HG03097 (cell line): ENCODE measurements around the gene RPL35A.
"Not testable (repeated sequence)": the region's sequence is repeated elsewhere in the genome, so short reads cannot be mapped to it uniquely, and the experiment has no call there.

Source experiments
- ATAC-seq: cut with Tn5 transposase; IDR thresholded peaks from one replicate; pipeline ENCODE4 v1.9.1; 2021; ENCODE audit not compliant: unreplicated experiment, low FRiP score

RPL35A gene

DNA sequence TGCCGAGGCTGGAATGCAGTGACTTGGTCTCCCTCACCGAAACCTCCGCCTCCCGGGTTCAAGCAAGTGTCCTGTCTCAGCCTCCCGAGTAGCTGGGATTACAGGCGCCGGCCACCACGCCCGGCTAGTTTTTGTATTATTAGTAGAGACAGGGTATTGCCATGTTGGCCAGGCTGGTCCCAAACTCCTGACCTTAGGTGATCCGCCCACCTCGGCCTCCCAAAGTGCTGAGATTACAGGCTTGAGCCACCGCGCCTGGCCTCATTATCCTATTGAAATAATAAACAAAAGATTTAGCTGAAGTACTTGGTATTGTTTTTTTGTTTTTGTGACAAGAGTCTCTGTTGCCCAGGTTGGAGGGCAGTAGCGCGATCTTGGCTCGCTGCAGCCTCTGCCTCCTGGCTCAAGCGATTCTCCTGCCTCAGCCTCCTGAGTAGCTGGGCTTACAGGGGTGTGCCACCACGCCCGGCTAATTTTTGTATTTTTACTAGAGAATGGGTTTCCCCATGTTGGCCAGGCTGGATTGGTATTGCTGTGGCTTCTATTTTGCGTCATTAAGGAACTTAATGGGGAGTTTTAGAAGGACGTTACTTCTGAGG is 1.5 kb downstream of the RPL35A start:
- ATAC-seq = no peak

DNA sequence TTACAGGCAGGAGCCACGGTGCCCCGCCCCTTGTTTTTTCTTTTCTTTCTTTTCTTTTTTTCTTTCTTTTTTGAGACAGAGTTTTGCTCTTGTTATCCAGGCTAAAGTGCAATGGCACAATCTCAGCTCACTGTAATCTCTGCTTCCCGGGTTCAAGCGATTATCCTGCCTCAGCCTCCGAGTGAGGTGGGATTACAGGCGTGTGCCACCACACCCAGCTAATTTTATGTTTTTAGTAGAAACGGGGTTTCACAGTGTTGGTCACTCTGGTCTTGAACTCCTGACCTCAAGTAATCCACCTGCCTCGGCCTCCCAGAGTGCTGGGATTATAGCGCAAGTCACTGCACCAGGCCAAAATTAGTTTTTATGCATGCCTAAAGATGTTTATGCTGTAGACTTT is 2.5 kb downstream of the RPL35A start:
- ATAC-seq = no peak

DNA sequence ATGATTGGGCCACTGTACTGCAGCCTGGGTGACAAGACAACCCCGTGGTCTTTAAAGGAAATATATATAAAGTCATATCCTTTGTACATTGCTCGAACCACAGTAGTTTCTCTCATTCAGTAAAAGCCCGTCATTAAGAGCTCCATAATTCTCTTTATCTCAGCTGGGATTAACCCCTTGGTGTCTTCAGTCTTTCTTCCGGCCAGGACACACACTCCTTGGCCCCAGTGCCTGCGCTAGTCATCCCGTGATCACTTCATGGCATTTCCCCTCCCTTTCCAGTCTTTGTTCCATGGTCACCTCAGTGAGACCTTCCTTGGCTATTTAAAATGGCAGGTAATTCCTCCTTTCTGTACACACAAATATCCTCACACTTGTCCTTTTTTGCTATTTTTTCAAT is 3.3 kb downstream of the RPL35A start:
- no peak for ATAC-seq

DNA sequence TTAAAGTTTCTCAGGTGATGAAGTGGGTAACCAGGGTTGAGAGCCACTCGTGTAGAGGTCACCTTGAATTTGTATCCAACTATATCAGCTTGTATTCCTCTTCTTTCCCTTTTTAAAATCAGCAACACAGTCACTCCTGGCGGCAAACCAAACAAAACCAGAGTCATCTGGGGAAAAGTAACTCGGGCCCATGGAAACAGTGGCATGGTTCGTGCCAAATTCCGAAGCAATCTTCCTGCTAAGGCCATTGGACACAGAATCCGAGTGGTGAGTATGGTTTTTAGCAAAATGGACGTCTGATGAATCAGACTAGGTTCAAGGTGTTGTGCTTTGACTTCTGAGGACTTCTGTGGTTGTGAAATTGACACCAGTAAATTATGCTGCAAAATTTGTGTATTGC is 3.9 kb downstream of the RPL35A start:
- no peak for ATAC-seq

DNA sequence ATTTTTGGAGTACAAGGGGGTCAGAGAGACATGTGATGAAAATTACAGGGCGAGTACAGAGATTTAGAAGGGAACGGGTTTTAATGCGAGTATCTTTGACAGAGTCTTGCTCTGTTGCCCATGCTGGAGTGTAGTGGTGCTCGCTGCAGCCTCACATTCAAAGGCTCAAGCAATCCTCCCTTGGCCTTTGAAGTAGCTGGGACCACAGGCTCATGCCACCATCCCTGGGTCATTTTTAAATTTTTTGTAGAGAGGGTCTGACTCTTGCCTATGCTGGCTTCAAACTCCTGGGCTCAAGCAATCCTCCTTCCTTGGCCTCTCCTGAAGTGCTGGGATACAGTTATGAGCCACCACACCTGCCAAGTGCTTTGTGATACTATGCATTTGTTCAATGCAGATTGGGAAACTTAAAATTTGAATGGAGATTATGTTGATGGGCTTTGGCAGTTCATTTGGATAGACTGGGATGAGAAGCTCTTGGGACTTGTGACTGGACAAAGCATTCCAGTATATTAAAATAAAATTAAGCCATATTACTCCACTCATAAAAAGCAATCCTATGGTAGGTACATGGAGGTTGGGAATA is 6.0 kb downstream of the RPL35A start:
- ATAC-seq = no peak

DNA sequence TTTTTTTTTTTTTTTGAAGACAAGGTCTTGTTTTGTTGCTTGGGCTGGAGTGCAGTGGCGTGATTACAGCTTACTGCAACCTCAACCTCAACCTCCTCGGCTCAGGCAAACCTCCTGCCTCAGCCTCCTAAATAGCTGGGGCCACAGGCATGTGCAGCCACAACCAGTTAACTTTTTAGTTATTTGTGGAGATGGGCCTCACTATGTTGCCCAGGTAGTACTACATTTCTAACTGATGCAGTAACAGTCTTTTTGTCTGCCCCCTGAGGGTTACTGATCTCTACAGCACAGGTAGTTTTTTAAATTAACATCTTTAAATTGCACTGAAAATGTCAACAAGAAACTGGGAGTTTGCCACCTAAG is 6.6 kb downstream of the RPL35A start:
- ATAC-seq = no peak

DNA sequence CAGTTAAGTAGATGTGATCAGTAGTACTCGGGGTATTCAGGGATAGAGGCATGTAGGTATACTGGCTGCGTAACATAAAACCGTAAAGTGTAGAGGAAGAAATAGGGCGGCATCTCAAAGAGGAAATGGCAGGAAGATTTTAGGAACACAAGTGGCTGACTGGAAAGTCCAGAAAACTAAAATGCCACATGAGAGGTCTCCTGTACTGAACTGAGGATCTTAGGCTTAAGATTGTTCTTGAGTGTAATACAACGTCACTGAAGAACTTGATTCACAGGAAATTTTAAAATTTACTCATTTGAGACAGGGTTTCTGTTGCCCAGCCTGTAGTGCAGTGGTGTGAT is 7.8 kb downstream of the RPL35A start:
- no peak for ATAC-seq

DNA sequence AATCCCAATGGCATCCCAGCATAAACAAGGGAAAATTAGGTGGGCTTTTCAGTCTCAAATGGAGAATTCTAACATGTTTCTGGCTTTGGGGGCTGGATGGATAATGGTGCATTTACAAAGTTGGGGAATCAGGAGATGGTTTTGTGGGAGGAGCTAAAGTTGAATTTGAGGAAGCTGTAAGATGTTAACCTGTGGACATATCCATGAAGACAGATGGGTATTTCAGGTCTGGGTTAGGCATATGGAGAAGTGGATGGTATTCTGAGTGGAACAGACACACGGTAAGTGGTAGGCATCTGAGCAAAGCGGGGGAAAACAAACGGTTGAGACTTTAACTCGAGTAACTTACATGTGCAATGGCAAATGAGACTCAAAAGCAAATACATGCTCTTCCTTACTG is 8.4 kb downstream of the RPL35A start:
- no peak for ATAC-seq

DNA sequence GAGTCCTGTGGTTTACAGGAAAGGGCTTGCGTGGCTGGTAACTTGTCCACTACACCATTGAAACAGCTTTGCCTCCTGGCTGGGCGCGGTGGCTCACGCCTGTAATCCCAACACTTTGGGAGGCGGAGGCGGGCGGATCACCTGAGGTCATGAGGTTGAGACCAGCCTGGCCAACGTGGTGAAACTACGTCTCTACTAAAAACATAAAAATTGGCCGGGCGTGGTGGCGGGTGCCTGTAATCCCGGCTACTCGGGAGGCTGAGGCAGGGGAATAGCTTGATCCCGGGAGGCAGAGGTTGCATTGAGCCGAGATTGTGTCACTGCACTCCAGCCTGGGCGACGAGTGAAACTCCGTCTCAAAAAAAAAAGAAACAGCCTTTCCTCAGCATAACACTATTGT is 8.9 kb downstream of the RPL35A start:
- not testable (repeated sequence) for ATAC-seq

DNA sequence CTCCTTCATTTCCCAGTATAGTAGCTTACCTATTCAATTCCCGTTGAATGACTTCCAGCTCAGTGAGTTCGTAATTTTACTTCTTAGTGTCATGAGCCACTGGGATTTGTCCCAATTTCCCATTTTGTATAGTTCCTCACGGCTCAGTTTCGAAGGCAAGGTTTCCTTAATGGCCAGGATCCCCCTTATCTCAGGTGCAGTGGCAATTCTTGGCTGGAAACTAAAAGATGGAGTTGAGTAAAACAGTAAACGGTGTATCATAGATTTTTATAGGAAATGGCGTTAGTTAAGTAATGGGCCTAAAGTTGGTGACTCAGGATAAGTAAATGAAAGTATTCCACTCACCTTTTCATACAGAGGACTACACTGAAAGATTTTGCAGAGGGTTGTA is 9.5 kb downstream of the RPL35A start:
- ATAC-seq = no peak

DNA sequence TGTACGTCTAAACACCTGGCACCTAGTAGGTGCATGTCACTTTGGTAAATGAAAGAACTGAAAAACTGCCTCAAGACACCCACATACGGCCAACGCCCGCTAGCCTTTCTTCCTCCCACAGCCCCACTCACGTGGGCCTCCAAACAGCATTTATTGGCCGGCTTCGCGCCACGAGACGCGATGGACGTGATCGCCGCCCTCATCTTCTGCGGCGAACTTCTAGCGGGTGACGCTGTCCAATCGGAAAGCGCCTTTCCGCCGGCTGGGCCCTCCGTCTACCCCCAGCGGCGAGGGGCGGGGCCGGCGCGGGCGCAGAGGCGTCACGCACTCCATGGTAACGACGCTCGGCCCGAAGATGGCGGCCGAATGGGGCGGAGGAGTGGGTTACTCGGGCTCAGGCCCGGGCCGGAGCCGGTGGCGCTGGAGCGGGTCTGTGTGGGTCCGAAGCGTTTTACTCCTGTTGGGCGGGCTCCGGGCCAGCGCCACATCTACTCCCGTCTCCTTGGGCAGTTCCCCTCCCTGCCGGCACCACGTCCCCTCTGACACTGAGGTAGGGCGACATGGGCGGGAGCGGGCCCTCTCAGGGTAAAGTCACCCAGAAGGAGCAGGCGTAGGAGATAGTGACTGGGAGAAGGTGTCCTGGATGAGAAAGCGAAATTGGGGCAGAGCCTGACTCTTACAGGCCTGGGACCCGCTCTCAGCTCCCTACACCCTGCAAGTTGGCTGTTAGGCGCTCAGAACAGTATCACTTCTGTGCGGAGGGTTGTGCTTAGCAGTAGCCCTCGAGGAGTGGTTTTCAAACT is 10.1 kb downstream of the RPL35A start, which contains the start of gene LMLN:
Gene LMLN (plus strand): TSS at position 327 of the 803 bp plus-strand sequence. CDS start 29 bp downstream, at position 356.
- ATAC-seq = peak; percentile 97

DNA sequence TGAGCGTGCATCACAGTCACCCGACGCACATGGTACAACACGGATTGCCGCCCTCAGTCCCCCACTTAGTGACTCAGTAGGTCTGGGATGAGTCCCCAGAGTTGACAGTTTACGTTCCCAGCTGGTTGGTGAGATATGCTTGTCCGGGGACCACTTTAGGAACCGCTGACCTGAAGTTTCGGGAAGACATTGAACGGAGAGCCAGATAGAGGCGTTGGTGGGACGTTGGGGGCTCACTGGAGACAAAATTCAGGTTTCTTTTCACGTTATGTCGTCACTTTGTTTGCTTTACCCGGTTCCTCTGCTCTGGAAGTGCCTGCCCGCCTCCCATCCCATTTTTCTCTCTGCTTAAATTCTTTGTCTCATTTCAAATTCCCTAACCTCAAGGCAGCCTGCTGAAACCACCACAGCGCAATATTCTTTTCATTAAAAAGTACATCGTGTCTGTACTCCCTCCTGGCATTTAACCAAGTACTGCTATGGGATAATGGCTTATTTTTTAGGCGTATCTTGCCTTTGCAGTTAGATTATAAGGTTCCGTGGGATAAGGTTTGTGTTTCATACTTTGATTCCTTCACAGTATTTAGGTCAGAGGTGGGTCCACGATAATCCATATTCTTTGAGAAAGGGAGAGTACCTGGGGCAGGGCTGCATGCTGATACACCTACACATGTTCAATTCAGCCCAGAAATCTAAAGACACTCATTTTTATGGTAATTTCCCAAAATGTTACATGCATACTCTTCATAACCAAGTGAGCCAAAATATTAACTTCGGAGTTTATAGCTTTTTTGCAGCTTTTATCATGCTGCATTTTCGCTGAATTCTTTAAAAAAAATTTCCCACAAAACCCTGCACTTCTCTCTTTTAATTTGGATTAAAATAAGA is 10.9 kb downstream of the RPL35A start:
- ATAC-seq = no peak

DNA sequence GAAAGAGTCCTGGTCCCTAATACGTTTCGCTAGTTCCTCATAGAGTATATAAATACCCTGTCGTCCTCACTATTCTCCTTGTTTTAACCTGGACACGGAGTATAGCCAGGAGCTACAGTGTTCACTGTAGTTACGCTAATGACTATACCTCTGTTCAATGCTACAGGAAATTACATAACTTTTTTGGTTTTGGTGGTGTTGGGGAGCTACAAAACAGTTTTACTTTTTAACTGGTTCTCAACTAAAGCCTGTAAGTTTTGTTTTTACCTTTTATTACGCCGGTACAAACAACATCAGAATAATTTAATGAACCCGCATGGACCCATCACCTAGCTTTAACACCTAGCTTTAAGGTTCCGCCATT is 11.6 kb downstream of the RPL35A start:
- ATAC-seq = no peak

DNA sequence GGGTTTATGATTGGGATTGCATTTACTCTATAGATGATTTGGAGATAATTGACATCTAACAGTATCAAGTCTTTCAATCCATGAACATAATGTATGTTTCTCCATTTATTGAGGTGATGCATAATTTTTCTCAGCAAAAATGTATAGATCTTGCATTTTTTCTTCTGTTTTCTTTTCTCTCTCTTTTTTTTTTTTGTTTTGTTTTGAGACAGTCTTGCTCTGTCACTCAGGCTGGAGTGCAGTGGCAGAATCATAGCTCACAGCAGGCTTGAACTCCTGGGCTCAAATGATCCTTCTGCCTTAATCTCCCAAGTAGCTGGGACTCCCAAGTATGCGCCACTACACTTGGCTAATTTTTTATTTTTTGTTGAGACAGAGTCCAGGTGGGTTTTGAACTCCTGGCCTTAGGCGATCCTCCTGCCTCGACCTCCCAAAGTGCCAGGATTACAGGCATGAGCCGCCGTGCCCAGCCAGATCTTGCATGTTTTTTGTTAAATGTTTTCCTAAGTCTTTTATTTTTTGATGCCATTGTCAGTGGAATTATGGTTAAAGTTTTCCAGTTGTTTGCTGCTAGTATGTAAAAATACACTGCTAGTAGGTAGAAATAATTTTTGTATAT is 13.1 kb downstream of the RPL35A start:
- no peak for ATAC-seq

DNA sequence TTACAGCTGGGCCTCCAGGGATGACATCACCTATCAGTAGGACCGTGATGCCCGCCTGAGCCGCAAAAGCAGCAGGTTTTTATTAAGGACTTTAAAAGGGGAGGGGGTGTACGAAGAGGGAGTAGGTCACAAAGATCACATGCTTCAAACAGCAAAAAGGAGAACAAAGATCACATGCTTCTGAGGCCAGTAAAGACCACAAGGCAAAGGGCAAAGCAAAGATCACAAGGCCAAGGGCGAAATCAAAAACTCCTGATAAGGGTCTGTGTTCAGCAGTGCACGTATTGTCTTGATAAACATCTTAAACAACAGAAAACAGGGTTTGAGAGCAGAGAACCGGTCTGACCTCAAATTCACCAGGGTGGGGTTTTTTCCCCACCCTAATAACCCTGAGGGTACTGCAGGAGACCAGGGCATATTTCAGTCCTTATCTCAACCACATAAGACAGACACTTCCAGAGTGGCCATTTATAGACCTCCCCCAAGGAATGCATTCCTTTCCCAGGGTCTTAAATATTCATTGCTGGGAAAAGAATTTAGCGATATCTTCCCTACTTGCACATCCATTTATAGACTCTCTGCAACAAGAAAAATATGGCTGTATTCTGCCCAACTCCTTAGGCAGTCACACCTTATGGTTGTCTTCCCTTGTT is 17.5 kb downstream of the RPL35A start:
- not testable (repeated sequence) for ATAC-seq

DNA sequence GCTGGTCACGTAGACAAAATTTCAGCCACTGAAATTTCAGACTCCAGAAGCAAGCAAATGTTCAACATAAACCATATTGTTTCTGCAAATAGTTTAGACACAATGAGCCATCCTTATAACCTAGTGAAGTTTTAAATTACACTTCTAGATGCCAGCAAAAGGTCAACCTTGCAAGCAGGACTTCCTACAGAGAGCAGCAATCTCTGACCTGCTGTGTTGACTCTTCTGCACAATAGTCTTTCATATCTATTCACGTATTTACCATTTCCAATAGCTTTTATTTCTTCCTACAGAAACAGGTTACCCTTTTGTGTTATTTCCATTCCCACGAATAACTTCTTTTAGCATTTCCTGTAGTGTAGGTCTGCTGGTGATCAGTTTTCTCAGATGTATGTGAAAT is 20.6 kb downstream of the RPL35A start:
- ATAC-seq = no peak

DNA sequence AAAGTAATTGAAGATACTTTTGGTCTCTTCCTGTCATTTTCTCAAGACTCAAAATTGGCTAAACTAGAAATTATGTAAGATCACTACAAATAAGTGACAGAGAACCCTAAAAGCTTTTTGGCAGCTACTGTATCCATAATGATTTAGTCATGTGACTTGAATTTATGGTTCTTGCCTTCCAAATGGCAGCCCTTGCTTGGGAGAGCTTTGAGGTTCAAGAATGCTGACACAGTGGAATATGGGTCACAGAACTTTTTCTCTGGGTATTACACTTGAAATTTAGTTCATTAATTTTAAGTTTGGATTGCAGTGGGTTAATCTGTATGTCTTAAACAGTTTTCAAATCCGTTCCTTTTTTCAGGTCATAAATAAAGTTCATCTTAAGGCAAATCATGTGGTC is 24.0 kb downstream of the RPL35A start:
- ATAC-seq = no peak

DNA sequence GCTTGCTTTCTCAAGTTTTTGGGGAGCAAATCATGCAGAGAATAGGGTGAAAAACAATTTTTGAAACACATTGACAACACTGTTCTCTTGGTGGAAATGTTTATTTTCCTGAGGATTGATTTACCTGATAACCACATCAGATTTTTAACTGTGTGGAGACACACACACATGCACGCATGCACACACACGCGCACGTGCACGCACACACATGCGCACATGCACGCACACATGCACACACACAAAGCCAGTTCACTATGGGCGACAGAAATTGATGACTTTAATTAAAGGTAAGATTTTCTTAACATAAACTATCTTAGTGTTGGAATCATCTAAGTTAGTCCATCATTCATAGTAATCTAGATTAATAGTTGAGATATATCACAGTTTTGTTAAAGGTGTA is 25.3 kb downstream of the RPL35A start:
- ATAC-seq = no peak

DNA sequence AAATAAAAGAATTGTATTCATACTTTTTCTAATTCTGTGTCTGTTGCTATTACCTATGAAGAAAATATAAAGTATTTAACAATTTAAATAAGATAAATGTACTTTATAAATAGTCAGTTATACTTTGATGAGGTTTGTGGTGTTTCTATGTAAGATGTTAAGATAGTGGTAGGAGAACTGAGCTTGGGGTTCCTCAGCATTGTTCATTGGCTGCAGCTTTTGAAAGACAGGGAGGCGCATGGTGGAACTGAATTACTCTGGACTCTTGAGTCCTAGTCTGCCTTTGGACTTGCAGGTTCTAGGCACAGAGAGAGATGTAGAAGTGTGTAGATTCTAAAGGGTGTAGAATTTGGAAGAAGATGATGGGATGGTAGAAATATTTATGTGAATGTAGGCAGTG is 33.1 kb downstream of the RPL35A start:
- ATAC-seq = no peak

DNA sequence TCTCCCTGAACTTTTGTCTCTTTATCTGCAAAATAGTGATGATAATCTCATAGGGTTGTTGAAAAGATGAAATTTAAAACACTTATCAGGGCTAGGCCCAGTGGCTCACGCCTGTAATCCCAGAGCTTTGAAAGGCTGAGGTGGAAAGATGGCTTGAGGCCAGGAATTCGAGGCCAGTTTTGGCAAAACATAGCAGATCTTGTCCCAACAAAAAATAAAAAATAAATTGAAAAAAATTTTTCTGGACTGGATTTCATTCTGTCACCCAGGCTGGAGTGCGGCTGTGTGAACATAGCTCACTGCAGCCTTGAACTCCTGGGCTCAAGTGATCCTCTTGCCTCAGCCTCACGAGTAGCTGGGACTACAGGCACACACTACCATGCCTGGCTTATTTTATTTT is 39.7 kb downstream of the RPL35A start:
- ATAC-seq = no peak
